Left lung (tissue), 10 donors: ENCODE data around the gene LRRN4CL. TPM values are rescaled to one million over a fixed set of nuclear protein-coding genes. Genes with fewer than 3 reads are reported as not detected.

ENCODE experiments used
- ATAC-seq: fragments of 200-7000 bp; cut with Tn5 transposase; one replicate; pipeline ENCODE4 v1.9.1; 2020; ENCODE audit warnings: moderate library complexity
- DNase-seq, 4 donors: peaks; one replicate each; pipeline ENCODE4 v3.0.0-alpha.2; 2013 to 2020
- H3K27ac ChIP-seq, 2 donors: fragments of 200-600 bp; sonication (generic) in 1 of 2; one replicate each; pipeline versions ENCODE4 v1.5.0 to v1.8.0; 2020 to 2021
- H3K27me3 ChIP-seq, 2 donors: fragments of 200-600 bp; sonication (generic) in 1 of 2; one replicate each; pipeline versions ENCODE4 v1.5.0 to v1.8.0; 2020 to 2021
- H3K36me3 ChIP-seq, 2 donors: fragments of 200-600 bp; sonication (generic) in 1 of 2; one replicate each; pipeline versions ENCODE4 v1.5.0 to v1.8.0; 2020 to 2021
- H3K4me1 ChIP-seq, 2 donors: fragments of 200-600 bp; one replicate each; pipeline ENCODE4 v1.8.0; 2021
- H3K4me3 ChIP-seq, 2 donors: fragments of 200-600 bp; sonication (generic) in 1 of 2; one replicate each; pipeline versions ENCODE4 v1.5.0 to v1.8.0; 2020 to 2021; ENCODE audit warnings: mild to moderate bottlenecking in 1 of 2
- H3K9me3 ChIP-seq, 2 donors: fragments of 200-600 bp; sonication (generic) in 1 of 2; one replicate each; pipeline versions ENCODE4 v1.5.0 to v1.8.0; 2020 to 2021
- CTCF ChIP-seq, 2 donors: fragments of 200-600 bp; sonication (generic) in 1 of 2; IDR thresholded peaks; one replicate each; pipeline versions ENCODE4 v1.5.0 to v1.8.0; 2021; ENCODE audit warnings: antibody characterized with exemption in 2 of 2
- intact Hi-C, 2 donors: fragments of 100-400 bp; cut with DNase I; formaldehyde crosslinking; loops; one replicate each; pipeline versions ENCODE4 v1.11.2 to v1.14.2; 2022
- polyA plus RNA-seq, 6 donors: library from polyadenylated mRNA; unstranded; fragments of 120-200 nt; gene quantifications; one replicate each; pipeline ENCODE4 v1.2.1, GENCODE V29; 2013; ENCODE audit not compliant: insufficient read length in 6 of 6
- total RNA-seq, 2 donors: library from RNA; stranded (reverse); fragmentation: NEBNext Ultra II Directional; extraction: Animal tissue kit (Norgen Biotek cat#: 25700); gene quantifications; one replicate each; pipeline ENCODE4 v1.2.1, GENCODE V29; 2021
- donor health status: DM: no; HTN: yes; CAD: no.
- donor health status: DM: no; HTN: no; CAD: no.

Gene LRRN4CL
- total and polyA plus RNA-seq, 8 donors = 0.32 to 2.0 (median 0.69) TPM

GRCh38 chr11:62688491-62688890 lies 839 bp downstream of the LRRN4CL start:
- peaks cover 0 to 40% of the 10 kb centered on the region in 2 donors for H3K36me3 ChIP-seq
- peaks cover 0 to 4% of the 10 kb centered on the region in 2 donors for H3K4me1 ChIP-seq
- intact Hi-C loops = no loop called here
- DNase-seq = no peak
- H3K9me3 ChIP-seq = no peaks in the 10 kb centered on the region
- no peak for TF ChIP-seq CTCF (IDR thresholded peaks at IDR 0.05)
- no peak overlapping the region for H3K27ac ChIP-seq
- ATAC-seq = no peak
- H3K4me3 ChIP-seq = no peak overlapping the region
- peaks cover 9 to 28% of the 10 kb centered on the region in 2 donors for H3K27me3 ChIP-seq

- peak; percentile 52 for ATAC-seq
- no peak overlapping the region for H3K27ac ChIP-seq
- intact Hi-C loops = no loop called here
Observed at GRCh38 chr11:62687508-62688396, 1.6 kb downstream of the LRRN4CL start.

GRCh38 chr11:62682518-62682917 lies 6.8 kb downstream of the LRRN4CL start:
- ATAC-seq = no peak
- TF ChIP-seq CTCF (IDR thresholded peaks at IDR 0.05) = no peak
- H3K27me3 ChIP-seq = peaks cover 3 to 14% of the 10 kb centered on the region in 2 donors

More at GRCh38 chr11:62687508-62688396, 1.6 kb downstream of the LRRN4CL start:
- H3K9me3 ChIP-seq = no peaks in the 10 kb centered on the region
- peak in 2 of 4 donors; percentile 12 to 75 for DNase-seq
- peaks cover 9 to 28% of the 10 kb centered on the region in 2 donors for H3K27me3 ChIP-seq
- H3K4me3 ChIP-seq = peak overlapping the region in 1 of 2 donors; percentile 13
- H3K4me1 ChIP-seq = peaks cover 0 to 4% of the 10 kb centered on the region in 2 donors
- TF ChIP-seq CTCF (IDR thresholded peaks at IDR 0.05) = no peak
- H3K36me3 ChIP-seq = peaks cover 0 to 32% of the 10 kb centered on the region in 2 donors

GRCh38 chr11:62680825-62681240 lies 8.5 kb downstream of the LRRN4CL start:
- intact Hi-C loops = no loop called here
- peak overlapping the region in 1 of 2 donors; percentile 7 for H3K27ac ChIP-seq

More at GRCh38 chr11:62682518-62682917, 6.8 kb downstream of the LRRN4CL start:
- peaks cover 0 to 5% of the 10 kb centered on the region in 2 donors for H3K36me3 ChIP-seq
- H3K27ac ChIP-seq = no peak overlapping the region
- H3K9me3 ChIP-seq = no peaks in the 10 kb centered on the region
- no peak overlapping the region for H3K4me3 ChIP-seq
- intact Hi-C loops = no loop called here
- peak in 1 of 4 donors; percentile 19 for DNase-seq
- peaks cover 15 to 25% of the 10 kb centered on the region in 2 donors for H3K4me1 ChIP-seq

More at GRCh38 chr11:62680825-62681240, 8.5 kb downstream of the LRRN4CL start:
- peak in 1 of 4 donors; percentile 41 for DNase-seq
- H3K36me3 ChIP-seq = peaks cover 0 to 21% of the 10 kb centered on the region in 2 donors
- H3K4me1 ChIP-seq = peaks cover 15 to 36% of the 10 kb centered on the region in 2 donors
- ATAC-seq = peak; percentile 80
- H3K4me3 ChIP-seq = no peak overlapping the region
- no peaks in the 10 kb centered on the region for H3K9me3 ChIP-seq
- no peaks in the 10 kb centered on the region for H3K27me3 ChIP-seq
- peak; percentile 32 to 36 for TF ChIP-seq CTCF (IDR thresholded peaks at IDR 0.05)
